Measurements from ENCODE around the gene PEX3. TPM values are rescaled to one million over a fixed set of nuclear protein-coding genes. Genes with fewer than 3 reads are reported as not detected.

The PEX3 gene
- total RNA-seq, 1 experiment from 2014 or later: 13.5 TPM

DNA sequence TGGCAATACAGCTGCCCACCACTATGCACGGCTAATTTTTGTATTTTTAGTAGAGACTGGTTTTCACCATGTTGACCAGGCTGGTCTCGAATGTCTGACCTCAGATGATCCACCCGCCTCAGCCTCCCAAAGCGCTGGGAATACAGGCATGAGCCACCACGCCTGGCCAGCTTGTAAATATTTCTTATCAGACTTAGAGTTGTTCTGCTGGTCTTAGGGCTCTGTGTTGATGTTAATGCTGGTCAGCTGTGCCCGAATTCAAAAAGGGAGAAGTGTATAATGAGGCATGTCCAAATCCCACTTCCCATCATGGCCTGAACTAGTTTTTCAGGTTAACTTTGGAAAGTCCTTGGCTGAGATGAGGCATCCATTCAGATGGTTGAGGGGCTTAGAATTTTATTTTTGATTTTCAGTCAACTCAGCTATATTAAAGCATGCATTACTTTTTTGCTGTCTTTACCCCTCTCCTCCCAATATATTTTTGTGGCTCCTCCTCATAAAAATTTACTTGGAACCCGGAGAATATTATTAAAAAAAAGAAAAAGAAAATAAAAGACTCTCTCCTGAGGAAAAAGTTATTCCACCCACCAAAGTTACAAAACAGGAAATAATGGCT, 47.8 kb upstream of the PEX3 start:
- Mint-ChIP-seq H3K4me1 (peaks cover 37% of the 10 kb centered on the region), H3K27me3 (ENCODE audit: low read depth) (no peaks in the 10 kb centered on the region), H3K9me3 (no peaks in the 10 kb centered on the region), H3K36me3 (no peaks in the 10 kb centered on the region), H3K27ac (no peak overlapping the region), H3K4me3 (no peak overlapping the region)
- DNase-seq (ENCODE audit: low spot score): no peak
- TF ChIP-seq, protein P1, sequence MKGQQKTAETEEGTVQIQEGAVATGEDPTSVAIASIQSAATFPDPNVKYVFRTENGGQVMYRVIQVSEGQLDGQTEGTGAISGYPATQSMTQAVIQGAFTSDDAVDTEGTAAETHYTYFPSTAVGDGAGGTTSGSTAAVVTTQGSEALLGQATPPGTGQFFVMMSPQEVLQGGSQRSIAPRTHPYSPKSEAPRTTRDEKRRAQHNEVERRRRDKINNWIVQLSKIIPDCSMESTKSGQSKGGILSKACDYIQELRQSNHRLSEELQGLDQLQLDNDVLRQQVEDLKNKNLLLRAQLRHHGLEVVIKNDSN (CRISPR knock-in tag; IDR thresholded peaks at IDR 0.05): no peak
- ChIA-PET POLR2A (no interaction called here), CTCF (interaction anchor here (1.0 to 1.1 kb wide), 2 partner anchors 24 to 244 kb away, joined by 3 to 5 read pairs; no protein-coding TSS in a partner anchor)
- no peak for ATAC-seq

DNA sequence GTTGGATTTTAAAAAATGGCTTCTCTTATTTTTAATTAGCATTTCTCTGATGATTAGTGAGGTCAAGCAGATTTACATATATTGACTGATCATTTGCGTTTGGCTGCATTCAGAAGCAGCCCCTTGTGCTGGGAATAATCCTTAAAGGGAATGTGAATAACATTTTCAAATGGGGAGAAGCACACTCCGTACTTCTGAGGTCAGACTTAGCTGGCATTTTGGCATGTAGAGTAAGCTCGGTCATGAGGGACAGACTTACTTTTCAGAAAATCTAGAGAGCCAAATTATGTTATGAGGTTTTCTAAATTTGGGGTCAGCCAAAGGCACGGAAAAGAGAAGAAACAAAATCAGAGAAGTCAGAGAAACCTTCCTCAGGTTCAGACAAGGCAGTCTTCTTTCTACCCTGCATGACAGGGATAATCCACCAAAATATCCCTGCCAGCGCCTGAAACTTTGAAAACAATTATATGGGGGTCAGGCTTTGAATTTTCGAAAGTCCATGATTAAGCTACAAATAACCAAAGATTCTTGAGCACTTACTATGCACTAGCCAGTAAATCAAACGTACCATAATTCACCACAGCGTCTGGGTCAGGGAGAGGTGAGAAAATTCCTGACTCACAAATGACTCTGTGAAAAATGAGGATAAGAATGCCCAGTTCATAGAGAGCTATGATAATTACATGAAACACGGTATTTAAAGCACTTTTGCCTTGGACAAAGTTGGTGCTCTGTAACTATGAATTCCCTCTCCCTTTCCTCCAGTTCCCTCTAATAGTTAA, 45.0 kb upstream of the PEX3 start:
- ATAC-seq (no peak), DNase-seq (ENCODE audit: low spot score) (no peak)
- H3K27ac Mint-ChIP-seq: no peak overlapping the region
- TF ChIP-seq ZSCAN18 (CRISPR knock-in tag; IDR thresholded peaks at IDR 0.05) (no peak), ZBTB21 (CRISPR knock-in tag; IDR thresholded peaks at IDR 0.05; ENCODE audit: borderline replicate concordance) (no peak), NR2C2 (CRISPR knock-in tag; IDR thresholded peaks at IDR 0.05) (no peak), MYBL2 (CRISPR knock-in tag; IDR thresholded peaks at IDR 0.05) (no peak), KAT7 (CRISPR knock-in tag; IDR thresholded peaks at IDR 0.05; ENCODE audit: borderline replicate concordance) (no peak)
- TF ChIP-seq, protein P2, sequence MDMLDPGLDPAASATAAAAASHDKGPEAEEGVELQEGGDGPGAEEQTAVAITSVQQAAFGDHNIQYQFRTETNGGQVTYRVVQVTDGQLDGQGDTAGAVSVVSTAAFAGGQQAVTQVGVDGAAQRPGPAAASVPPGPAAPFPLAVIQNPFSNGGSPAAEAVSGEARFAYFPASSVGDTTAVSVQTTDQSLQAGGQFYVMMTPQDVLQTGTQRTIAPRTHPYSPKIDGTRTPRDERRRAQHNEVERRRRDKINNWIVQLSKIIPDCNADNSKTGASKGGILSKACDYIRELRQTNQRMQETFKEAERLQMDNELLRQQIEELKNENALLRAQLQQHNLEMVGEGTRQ (CRISPR knock-in tag; IDR thresholded peaks at IDR 0.05): no peak
- H3K4me1 Mint-ChIP-seq: peaks cover 26% of the 10 kb centered on the region
- peaks cover 9% of the 10 kb centered on the region for H3K9me3 Mint-ChIP-seq
- H3K4me3 Mint-ChIP-seq: no peak overlapping the region
- POLR2A ChIA-PET: no interaction called here
- no peaks in the 10 kb centered on the region for H3K27me3 Mint-ChIP-seq (ENCODE audit: low read depth)
- H3K36me3 Mint-ChIP-seq: no peaks in the 10 kb centered on the region
- CTCF ChIA-PET: no interaction called here

GRCh38 chr6:143406673-143407072, 43.9 kb upstream of the PEX3 start:
- TF ChIP-seq ELF4 (CRISPR knock-in tag; IDR thresholded peaks at IDR 0.05; ENCODE audit: low read depth): no peak
- no peak for TF ChIP-seq ZNF425 (CRISPR knock-in tag; conservative IDR thresholded peaks at IDR 0.05)
- TF ChIP-seq NFE2L1 (CRISPR knock-in tag; IDR thresholded peaks at IDR 0.05): no peak
- peaks cover 20% of the 10 kb centered on the region for H3K4me1 Mint-ChIP-seq
- ATAC-seq (no peak), DNase-seq (ENCODE audit: low spot score) (no peak)
- H3K36me3 Mint-ChIP-seq: no peaks in the 10 kb centered on the region
- H3K27me3 Mint-ChIP-seq (ENCODE audit: low read depth): no peaks in the 10 kb centered on the region
- no peak overlapping the region for H3K4me3 Mint-ChIP-seq
- ChIA-PET CTCF (no interaction called here), POLR2A (no interaction called here)
- H3K27ac Mint-ChIP-seq: no peak overlapping the region
- peaks cover 9% of the 10 kb centered on the region for H3K9me3 Mint-ChIP-seq

GRCh38 chr6:143408151-143408786, 42.3 kb upstream of the PEX3 start:
- H3K27ac Mint-ChIP-seq: no peak overlapping the region
- H3K27me3 Mint-ChIP-seq (ENCODE audit: low read depth): no peaks in the 10 kb centered on the region
- H3K9me3 Mint-ChIP-seq: peaks cover 9% of the 10 kb centered on the region
- ChIA-PET CTCF (no interaction called here), POLR2A (no interaction called here)
- H3K4me3 Mint-ChIP-seq: no peak overlapping the region
- peaks cover 8% of the 10 kb centered on the region; the same call in 1 of the 2 replicates for H3K4me1 Mint-ChIP-seq
- ATAC-seq (no peak), DNase-seq (ENCODE audit: low spot score) (no peak)
- no peak for TF ChIP-seq FOXK1 (CRISPR knock-in tag; IDR thresholded peaks at IDR 0.05)
- no peak for TF ChIP-seq MXD4 (CRISPR knock-in tag; IDR thresholded peaks at IDR 0.05; ENCODE audit: borderline replicate concordance)
- TF ChIP-seq JAZF1 (CRISPR knock-in tag; IDR thresholded peaks at IDR 0.05): no peak
- no peak for TF ChIP-seq CREB1 (CRISPR knock-in tag; IDR thresholded peaks at IDR 0.05)
- TF ChIP-seq, protein P2 (CRISPR knock-in tag; IDR thresholded peaks at IDR 0.05): no peak
- TF ChIP-seq GRHL2 (CRISPR knock-in tag; IDR thresholded peaks at IDR 0.05; ENCODE audit: insufficient replicate concordance, severe bottlenecking): no peak
- no peaks in the 10 kb centered on the region for H3K36me3 Mint-ChIP-seq

All from WTC11 (cell line).